Measurements from ENCODE around the gene WDR62. TPM values are rescaled to one million over a fixed set of nuclear protein-coding genes. Genes with fewer than 3 reads are reported as not detected.

WDR62 gene
- total RNA-seq, 2 experiments from 2014 or later: 44.5 to 60.2 TPM

DNA sequence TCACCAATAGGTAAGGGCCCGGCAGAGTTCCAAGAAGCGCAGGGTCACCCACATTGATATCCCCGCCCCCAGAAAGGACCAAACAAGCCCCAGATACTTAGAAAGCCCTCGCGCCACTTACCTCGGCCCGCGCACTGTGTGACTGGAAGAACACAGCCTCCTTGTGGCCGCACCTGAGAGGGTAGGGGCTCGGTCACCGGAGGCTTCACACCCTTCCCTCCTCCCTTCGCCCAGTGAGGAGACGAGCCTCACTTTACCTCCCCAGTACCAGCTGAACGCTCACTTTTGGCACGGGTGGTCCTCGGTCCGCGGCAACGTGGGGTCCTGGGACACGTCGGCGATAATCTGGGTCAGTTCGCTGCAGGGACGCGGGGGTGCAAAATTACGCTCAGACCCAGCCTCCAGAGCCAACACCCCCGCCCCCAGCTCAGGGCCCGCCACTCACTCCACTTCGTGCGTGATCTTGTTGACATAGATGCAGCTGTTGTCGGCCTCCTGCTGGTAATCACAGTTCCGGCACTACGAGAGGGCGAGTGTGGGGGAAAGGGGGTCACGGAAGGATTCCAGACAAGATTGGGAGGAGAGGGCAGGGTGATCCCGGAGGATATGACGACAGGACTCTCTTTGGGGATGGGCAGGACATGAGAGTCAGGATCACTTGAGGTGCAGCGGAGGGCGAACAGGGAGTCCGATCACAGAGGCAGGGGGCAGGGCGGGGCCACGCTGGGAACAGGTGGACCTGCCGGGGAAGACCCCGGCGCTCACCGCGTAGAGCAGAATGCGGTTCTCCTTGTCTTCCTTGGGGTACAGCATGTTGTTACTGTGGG, 59.4 kb downstream of the WDR62 start:
- H3K4me2 ChIP-seq (ENCODE audit: low read length): peak overlapping the region; percentile 73
- H3K27ac ChIP-seq (ENCODE audit: low read depth, low read length, poor library complexity, severe bottlenecking): peak overlapping the region; percentile 68
- H3K4me1 ChIP-seq (ENCODE audit: insufficient read depth, low read length, poor library complexity, severe bottlenecking): peaks cover 28% of the 10 kb centered on the region
- TSS peak; percentile 79 for BruUV-seq (replicated peaks)
- ChIA-PET POLR2A (interaction anchor here (0.6 kb wide), 1 partner anchor 281 kb away, joined by 3 read pairs; no protein-coding TSS in a partner anchor), CTCF (ENCODE audit: unreplicated experiment) (no interaction called here)
- no peaks in the 10 kb centered on the region for H4K20me1 ChIP-seq (ENCODE audit: insufficient read depth, low read length)
- no peaks in the 10 kb centered on the region for H3K9me3 ChIP-seq (ENCODE audit: low read length)
- no peaks in the 10 kb centered on the region for H3K9me2 ChIP-seq (ENCODE audit: insufficient read depth, low read length)
- H2AFZ ChIP-seq (ENCODE audit: low read length): peak overlapping the region; percentile 39; the same call in 1 of the 2 replicates
- H3K4me3 ChIP-seq (ENCODE audit: low read depth, low read length, poor library complexity, severe bottlenecking): peak overlapping the region; percentile 80
- peaks cover 13% of the 10 kb centered on the region; the same call in 1 of the 2 replicates for H3K79me2 ChIP-seq (ENCODE audit: insufficient read depth, low read depth, low read length)
- H3K36me3 ChIP-seq (ENCODE audit: insufficient read depth, low read length): peaks cover 34% of the 10 kb centered on the region
- intact Hi-C loops (cut with micrococcal nuclease; ENCODE audit: unreplicated experiment): loop anchor here (2.0 kb wide), 1 partner anchor 59 kb away; the partner anchor contains the start of genes THAP8 and WDR62
- TF ChIP-seq, protein P1, sequence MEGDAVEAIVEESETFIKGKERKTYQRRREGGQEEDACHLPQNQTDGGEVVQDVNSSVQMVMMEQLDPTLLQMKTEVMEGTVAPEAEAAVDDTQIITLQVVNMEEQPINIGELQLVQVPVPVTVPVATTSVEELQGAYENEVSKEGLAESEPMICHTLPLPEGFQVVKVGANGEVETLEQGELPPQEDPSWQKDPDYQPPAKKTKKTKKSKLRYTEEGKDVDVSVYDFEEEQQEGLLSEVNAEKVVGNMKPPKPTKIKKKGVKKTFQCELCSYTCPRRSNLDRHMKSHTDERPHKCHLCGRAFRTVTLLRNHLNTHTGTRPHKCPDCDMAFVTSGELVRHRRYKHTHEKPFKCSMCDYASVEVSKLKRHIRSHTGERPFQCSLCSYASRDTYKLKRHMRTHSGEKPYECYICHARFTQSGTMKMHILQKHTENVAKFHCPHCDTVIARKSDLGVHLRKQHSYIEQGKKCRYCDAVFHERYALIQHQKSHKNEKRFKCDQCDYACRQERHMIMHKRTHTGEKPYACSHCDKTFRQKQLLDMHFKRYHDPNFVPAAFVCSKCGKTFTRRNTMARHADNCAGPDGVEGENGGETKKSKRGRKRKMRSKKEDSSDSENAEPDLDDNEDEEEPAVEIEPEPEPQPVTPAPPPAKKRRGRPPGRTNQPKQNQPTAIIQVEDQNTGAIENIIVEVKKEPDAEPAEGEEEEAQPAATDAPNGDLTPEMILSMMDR (conservative IDR thresholded peaks at IDR 0.05; ENCODE audit: low read length): 0 out of 2 replicates have a peak, but pooled peaks have one; percentile 21
- no peak for TF ChIP-seq EZH2phosphoT487 (IDR thresholded peaks at IDR 0.05; ENCODE audit: borderline replicate concordance, low read depth, low read length)
- DNase-seq (ENCODE audit: low spot score): peak; percentile 38

DNA sequence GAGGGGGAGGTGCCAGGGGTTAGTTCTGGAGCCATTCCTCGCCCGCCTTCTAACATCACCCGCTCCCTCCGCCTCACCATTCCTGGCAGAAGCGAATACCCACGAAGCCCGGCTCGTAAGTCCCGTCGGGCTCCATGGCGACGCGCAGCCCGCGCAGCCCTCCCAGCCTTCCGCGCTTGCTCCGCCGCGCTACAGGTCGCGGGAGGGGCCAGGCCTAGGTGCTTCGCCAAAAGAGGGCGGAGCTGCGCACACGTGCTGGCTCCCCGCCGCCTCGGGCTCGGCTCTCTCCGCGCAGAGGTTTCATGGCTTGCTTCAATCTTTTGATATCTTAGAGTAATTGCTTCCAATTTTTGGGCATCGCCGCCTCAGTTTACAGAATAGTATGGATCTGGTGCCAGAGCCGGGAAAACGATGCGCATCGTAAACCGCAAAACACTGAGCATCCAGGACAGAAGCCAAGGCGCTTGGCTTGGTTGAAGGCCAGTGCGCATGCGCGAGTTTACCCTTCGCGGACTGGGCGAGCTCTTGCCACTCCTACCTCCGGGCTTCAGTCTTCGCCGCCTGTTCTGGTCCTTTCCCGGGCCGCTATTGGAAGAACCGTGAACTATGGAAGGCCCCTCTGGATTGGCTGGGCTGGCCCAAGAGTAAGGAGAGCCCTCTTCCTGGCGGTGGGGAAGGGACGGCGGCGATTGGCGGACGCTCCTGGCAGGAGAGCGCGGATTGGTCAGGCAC, 60.2 kb downstream of the WDR62 start, which contains the start of gene POLR2I:
POLR2I (minus strand) TSS at position 155 of the 732 bp plus-strand sequence; CDS start at position 136, 19 bp downstream.
- peak within 1 kb of the TSS; percentile 81 for H3K4me2 ChIP-seq (ENCODE audit: low read length)
- H4K20me1 ChIP-seq (ENCODE audit: insufficient read depth, low read length): no peaks in the 10 kb centered on the region
- CTCF ChIA-PET (ENCODE audit: unreplicated experiment): interaction anchor here (0.5 to 1.0 kb wide), 2 partner anchors 13 to 65 kb away, joined by 3 to 5 read pairs; no protein-coding TSS in a partner anchor
- peak within 1 kb of the TSS; percentile 80 for H3K4me3 ChIP-seq (ENCODE audit: low read depth, low read length, poor library complexity, severe bottlenecking)
- no peak for TF ChIP-seq EZH2phosphoT487 (IDR thresholded peaks at IDR 0.05; ENCODE audit: borderline replicate concordance, low read depth, low read length)
- TF ChIP-seq, protein P1 (conservative IDR thresholded peaks at IDR 0.05; ENCODE audit: low read length): no peak
- intact Hi-C loops (cut with micrococcal nuclease; ENCODE audit: unreplicated experiment): loop anchor here (2.0 kb wide), 1 partner anchor 60 kb away; the partner anchor contains the start of genes THAP8 and WDR62
- peak within 1 kb of the TSS; percentile 56; the same call in 1 of the 2 replicates for H2AFZ ChIP-seq (ENCODE audit: low read length)
- peaks cover 13% of the 10 kb centered on the region; the same call in 1 of the 2 replicates for H3K79me2 ChIP-seq (ENCODE audit: insufficient read depth, low read depth, low read length)
- peaks cover 28% of the 10 kb centered on the region for H3K4me1 ChIP-seq (ENCODE audit: insufficient read depth, low read length, poor library complexity, severe bottlenecking)
- POLR2A ChIA-PET: interaction anchor here (0.6 to 1.2 kb wide), 2 partner anchors 61 to 280 kb away, joined by 3 to 4 read pairs; no protein-coding TSS in a partner anchor
- no peaks in the 10 kb centered on the region for H3K9me2 ChIP-seq (ENCODE audit: insufficient read depth, low read length)
- peaks cover 37% of the 10 kb centered on the region for H3K36me3 ChIP-seq (ENCODE audit: insufficient read depth, low read length)
- peak within 1 kb of the TSS; percentile 68 for H3K27ac ChIP-seq (ENCODE audit: low read depth, low read length, poor library complexity, severe bottlenecking)
- no peaks in the 10 kb centered on the region for H3K9me3 ChIP-seq (ENCODE audit: low read length)
- DNase-seq (ENCODE audit: low spot score): peak; percentile 99
- no TSS peak for BruUV-seq (replicated peaks)

Measured in OCI-LY7 (cell line).